ENCODE results near the gene DHRS1.

- TF ChIP-seq TAF1 (IDR thresholded peaks at IDR 0.05; ENCODE audit: borderline replicate concordance, insufficient read depth, low read length), result no peak
- no peak for TF ChIP-seq SIN3A (IDR thresholded peaks at IDR 0.05; ENCODE audit: borderline replicate concordance, insufficient read depth, low read length)
Measured at GRCh38 chr14:24327303-24327702, 27.7 kb upstream of the DHRS1 start.

Data from PFSK-1 (cell line).